H9 (cell line): ENCODE measurements around the gene CAMTA1. TPM values are rescaled to one million over a fixed set of nuclear protein-coding genes. Genes with fewer than 3 reads are reported as not detected.

Source experiments
- DNase-seq: peaks from one replicate; pipeline ENCODE4 v3.0.0-alpha.2; 2017
- H2AFZ ChIP-seq: one replicate; pipeline ENCODE4 v1.6.1; 2013; ENCODE audit warnings: mild to moderate bottlenecking, low read length, control low read depth, moderate library complexity
- H2AK5ac ChIP-seq: 2 replicates; pipeline ENCODE4 v1.6.1; 2013; ENCODE audit warnings: low read length, control low read depth, mixed read lengths; ENCODE audit not compliant: insufficient read length
- H2BK120ac ChIP-seq: one replicate; pipeline ENCODE4 v1.6.1; 2013; ENCODE audit warnings: low read depth, mild to moderate bottlenecking, low read length, control low read depth, inconsistent platforms; ENCODE audit not compliant: poor library complexity, severe bottlenecking
- H2BK12ac ChIP-seq: 2 replicates; pipeline ENCODE4 v1.6.1; 2013; ENCODE audit warnings: low read length, control low read depth, mixed read lengths, low read depth; ENCODE audit not compliant: insufficient read length
- H2BK15ac ChIP-seq: 2 replicates; pipeline ENCODE4 v1.6.1; 2013; ENCODE audit warnings: low read depth, low read length, control low read depth
- H2BK20ac ChIP-seq: one replicate; pipeline ENCODE4 v1.6.1; 2013; ENCODE audit warnings: low read depth, mild to moderate bottlenecking, low read length, control low read depth, inconsistent platforms; ENCODE audit not compliant: poor library complexity, severe bottlenecking
- H2BK5ac ChIP-seq: 2 replicates; pipeline ENCODE4 v1.6.1; 2013; ENCODE audit warnings: low read length, control low read depth, mixed read lengths; ENCODE audit not compliant: insufficient read length
- H3K14ac ChIP-seq: 2 replicates; pipeline ENCODE4 v1.6.1; 2013; ENCODE audit warnings: low read length, control low read depth; ENCODE audit not compliant: insufficient read depth
- H3K18ac ChIP-seq: 2 replicates; pipeline ENCODE4 v1.6.1; 2013; ENCODE audit warnings: low read depth, mild to moderate bottlenecking, mixed read lengths, low read length, control low read depth; ENCODE audit not compliant: insufficient read length
- H3K23ac ChIP-seq: 2 replicates; pipeline ENCODE4 v1.6.1; 2013; ENCODE audit warnings: low read length, control low read depth, mixed read lengths, low read depth; ENCODE audit not compliant: insufficient read length
- H3K23me2 ChIP-seq: 2 replicates; pipeline ENCODE4 v1.6.1; 2013; ENCODE audit warnings: low read depth, mild to moderate bottlenecking, mixed read lengths, low read length, control low read depth; ENCODE audit not compliant: insufficient read length, poor library complexity, severe bottlenecking
- H3K27ac ChIP-seq: 2 replicates; pipeline ENCODE4 v1.5.1; 2013; ENCODE audit warnings: low read length, control low read depth, mixed read lengths, low read depth; ENCODE audit not compliant: insufficient read length
- H3K27me3 ChIP-seq: 2 replicates; pipeline ENCODE4 v1.6.1; 2013; ENCODE audit warnings: low read length, control low read depth, inconsistent platforms; ENCODE audit not compliant: insufficient read depth
- H3K4ac ChIP-seq: 2 replicates; pipeline ENCODE4 v1.6.1; 2013; ENCODE audit warnings: low read depth, mild to moderate bottlenecking, control low read depth, inconsistent platforms, low read length, moderate library complexity
- H3K4me1 ChIP-seq: 2 replicates; pipeline ENCODE4 v1.6.1; 2013; ENCODE audit warnings: low read length, control low read depth, inconsistent platforms; ENCODE audit not compliant: insufficient read depth
- H3K4me2 ChIP-seq: 2 replicates; pipeline ENCODE4 v1.6.1; 2013; ENCODE audit warnings: low read length, control low read depth, mixed read lengths; ENCODE audit not compliant: insufficient read length, insufficient read depth
- H3K56ac ChIP-seq: 2 replicates; pipeline ENCODE4 v1.6.1; 2013; ENCODE audit warnings: low read depth, mild to moderate bottlenecking, mixed read lengths, low read length, control low read depth; ENCODE audit not compliant: insufficient read length
- H3K79me1 ChIP-seq: 2 replicates; pipeline ENCODE4 v1.6.1; 2013; ENCODE audit warnings: low read depth, mild to moderate bottlenecking, moderate library complexity, low read length, control low read depth, inconsistent platforms; ENCODE audit not compliant: insufficient read depth, poor library complexity, severe bottlenecking
- H3K79me2 ChIP-seq: 2 replicates; pipeline ENCODE4 v1.6.1; 2013; ENCODE audit warnings: low read length, control low read depth, inconsistent platforms; ENCODE audit not compliant: insufficient read depth
- H3K9ac ChIP-seq: 2 replicates; pipeline ENCODE4 v1.6.1; 2013; ENCODE audit warnings: low read length, control low read depth, mixed read lengths; ENCODE audit not compliant: insufficient read length; ENCODE audit errors: extremely low read depth
- H3K9me3 ChIP-seq: one replicate; pipeline ENCODE4 v1.6.1; 2013; ENCODE audit warnings: low read depth, low read length, inconsistent platforms; ENCODE audit not compliant: control insufficient read depth
- H3T11ph ChIP-seq: one replicate; pipeline ENCODE4 v1.6.1; 2013; ENCODE audit warnings: mild to moderate bottlenecking, low read length, control low read depth, inconsistent platforms
- H4K20me1 ChIP-seq: one replicate; pipeline ENCODE4 v1.6.1; 2013; ENCODE audit not compliant: control insufficient read depth, insufficient read length, insufficient read depth
- H4K5ac ChIP-seq: 2 replicates; pipeline ENCODE4 v1.6.1; 2013; ENCODE audit warnings: low read depth, mild to moderate bottlenecking, mixed read lengths, low read length, control low read depth; ENCODE audit not compliant: insufficient read length
- H4K8ac ChIP-seq: replicated peaks from 2 replicates; pipeline ENCODE4 v1.6.1; 2013; ENCODE audit warnings: low read length, control low read depth, mixed read lengths, low read depth; ENCODE audit not compliant: insufficient read length
- H4K91ac ChIP-seq: 2 replicates; pipeline ENCODE4 v1.6.1; 2013; ENCODE audit warnings: low read depth, mild to moderate bottlenecking, moderate library complexity, mixed read lengths, low read length, control low read depth; ENCODE audit not compliant: insufficient read length
- H3K27ac Mint-ChIP-seq, 3 experiments: 2 replicates in 2 of 3; 3 replicates in 1 of 3; pipeline ENCODE4 v1.8.0; 2020 to 2021; ENCODE audit warnings: mixed read lengths in 3 of 3, mild to moderate bottlenecking in 1 of 3, moderate library complexity in 1 of 3
- H3K27me3 Mint-ChIP-seq: 2 replicates; pipeline ENCODE4 v1.8.0; 2021; ENCODE audit warnings: low read depth, mild to moderate bottlenecking, moderate library complexity, mixed read lengths
- H3K36me3 Mint-ChIP-seq, 3 experiments: 2 replicates in 2 of 3; 3 replicates in 1 of 3; pipeline ENCODE4 v1.8.0; 2020 to 2021; ENCODE audit warnings: low read depth in 3 of 3, mixed read lengths in 3 of 3; ENCODE audit not compliant: insufficient read depth in 1 of 3
- H3K4me1 Mint-ChIP-seq, 2 experiments: 2 replicates each; pipeline ENCODE4 v1.8.0; 2020; ENCODE audit warnings: mixed read lengths in 2 of 2
- H3K4me3 Mint-ChIP-seq, 2 experiments: 2 replicates in 1 of 2; 3 replicates in 1 of 2; pipeline ENCODE4 v1.8.0; 2020 to 2021; ENCODE audit warnings: mild to moderate bottlenecking in 2 of 2, mixed read lengths in 2 of 2, moderate library complexity in 1 of 2
- H3K9me3 Mint-ChIP-seq, 2 experiments: 2 replicates in 1 of 2; 3 replicates in 1 of 2; pipeline ENCODE4 v1.8.0; 2020; ENCODE audit warnings: mild to moderate bottlenecking in 2 of 2, mixed read lengths in 2 of 2, moderate library complexity in 1 of 2
- WGBS: extraction: QIAGEN DNeasy Blood & Tissue Kit; methylation state at CpG from one replicate; pipeline ENCODE4 v1.1.7; 2013; ENCODE audit warnings: missing lambda C conversion rate, low lambda C conversion rate, mixed read lengths; ENCODE audit not compliant: insufficient read length; ENCODE audit errors: extremely low coverage; 5-methylcytosine and 5-hydroxymethylcytosine counted together
- total RNA-seq: library from RNA; stranded (reverse); gene quantifications from 2 replicates; pipeline ENCODE4 v1.2.1, GENCODE V29; 2021
- TF ChIP-seq, protein P1 (sequence below): fragments of 200-600 bp; sonication (generic); conservative IDR thresholded peaks from 3 replicates; pipeline ENCODE4 v1.8.0; 2021; ENCODE audit warnings: antibody characterized with exemption, mild to moderate bottlenecking

Gene CAMTA1
- total RNA-seq, 1 experiment from 2014 or later: 115 TPM

DNA sequence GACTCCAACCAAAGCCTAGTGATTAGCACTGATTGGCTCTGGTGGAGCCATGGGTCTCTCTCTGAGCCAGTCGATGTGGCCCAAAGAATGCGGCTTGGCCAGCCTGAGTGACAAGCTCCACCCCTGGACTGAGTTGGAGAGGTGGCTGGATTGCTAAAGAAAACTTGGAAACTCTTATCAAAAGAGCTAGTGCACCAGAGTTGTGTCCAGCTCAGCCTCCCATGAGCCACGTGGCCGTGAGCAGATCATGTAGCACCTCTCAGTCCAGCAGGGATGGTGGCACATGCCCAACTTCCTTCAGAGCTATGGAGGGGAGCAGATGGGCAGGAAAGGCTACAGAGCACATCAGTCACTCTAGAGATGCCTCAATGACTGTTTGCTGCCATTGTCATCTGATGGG, 843.0 kb downstream of the CAMTA1 start:
- no peak overlapping the region for H2AFZ ChIP-seq
- no peak for DNase-seq
- H3K4me1 ChIP-seq: no peaks in the 10 kb centered on the region
- H3K18ac ChIP-seq: no peak overlapping the region
- no peak overlapping the region for H2BK15ac ChIP-seq
- H2BK120ac ChIP-seq: no peak overlapping the region
- peaks cover 4 to 8% of the 10 kb centered on the region in 2 experiments for H3K4me1 Mint-ChIP-seq
- no peak overlapping the region for H2AK5ac ChIP-seq
- H4K20me1 ChIP-seq: no peaks in the 10 kb centered on the region
- H2BK12ac ChIP-seq: no peak overlapping the region
- no peak overlapping the region for H3K14ac ChIP-seq
- no peaks in the 10 kb centered on the region; a peak in 1 of 5 replicates for H3K9me3 Mint-ChIP-seq
- H3K9ac ChIP-seq: no peak overlapping the region
- no peaks in the 10 kb centered on the region for H3K36me3 Mint-ChIP-seq
- H3K27ac ChIP-seq: no peak overlapping the region
- no peak overlapping the region for H3K4me2 ChIP-seq
- no peak overlapping the region for H3K23ac ChIP-seq
- no peaks in the 10 kb centered on the region for H3K9me3 ChIP-seq
- WGBS: no CpG with 5 or more reads among the region's 4 CpGs
- H4K5ac ChIP-seq: no peak overlapping the region
- no peaks in the 10 kb centered on the region for H3K79me2 ChIP-seq
- H3T11ph ChIP-seq: no peak overlapping the region
- H4K91ac ChIP-seq: no peak overlapping the region
- H3K56ac ChIP-seq: no peak overlapping the region
- H3K79me1 ChIP-seq: no peaks in the 10 kb centered on the region
- no peak overlapping the region for H2BK5ac ChIP-seq
- no peaks in the 10 kb centered on the region for H3K23me2 ChIP-seq
- no peak overlapping the region for H4K8ac ChIP-seq
- TF ChIP-seq, protein P1, sequence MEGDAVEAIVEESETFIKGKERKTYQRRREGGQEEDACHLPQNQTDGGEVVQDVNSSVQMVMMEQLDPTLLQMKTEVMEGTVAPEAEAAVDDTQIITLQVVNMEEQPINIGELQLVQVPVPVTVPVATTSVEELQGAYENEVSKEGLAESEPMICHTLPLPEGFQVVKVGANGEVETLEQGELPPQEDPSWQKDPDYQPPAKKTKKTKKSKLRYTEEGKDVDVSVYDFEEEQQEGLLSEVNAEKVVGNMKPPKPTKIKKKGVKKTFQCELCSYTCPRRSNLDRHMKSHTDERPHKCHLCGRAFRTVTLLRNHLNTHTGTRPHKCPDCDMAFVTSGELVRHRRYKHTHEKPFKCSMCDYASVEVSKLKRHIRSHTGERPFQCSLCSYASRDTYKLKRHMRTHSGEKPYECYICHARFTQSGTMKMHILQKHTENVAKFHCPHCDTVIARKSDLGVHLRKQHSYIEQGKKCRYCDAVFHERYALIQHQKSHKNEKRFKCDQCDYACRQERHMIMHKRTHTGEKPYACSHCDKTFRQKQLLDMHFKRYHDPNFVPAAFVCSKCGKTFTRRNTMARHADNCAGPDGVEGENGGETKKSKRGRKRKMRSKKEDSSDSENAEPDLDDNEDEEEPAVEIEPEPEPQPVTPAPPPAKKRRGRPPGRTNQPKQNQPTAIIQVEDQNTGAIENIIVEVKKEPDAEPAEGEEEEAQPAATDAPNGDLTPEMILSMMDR: no peak
- H3K27ac Mint-ChIP-seq: no peak overlapping the region
- H3K27me3 Mint-ChIP-seq: peaks cover 7% of the 10 kb centered on the region
- no peaks in the 10 kb centered on the region for H3K27me3 ChIP-seq
- no peak overlapping the region for H3K4me3 Mint-ChIP-seq
- no peak overlapping the region for H2BK20ac ChIP-seq
- H3K4ac ChIP-seq: no peak overlapping the region
